CD4-positive, alpha-beta T cell (primary cell): ENCODE results near the gene OFD1. TPM values are rescaled to one million over a fixed set of nuclear protein-coding genes. Genes with fewer than 3 reads are reported as not detected.
A peak's percentile ranks its signal among the peaks of the same experiment; 100 is the strongest.

Experiments used
- ATAC-seq: fragments of 200-7000 bp; cut with Tn5 transposase; one replicate; pipeline ENCODE4 v1.10.0; 2022; ENCODE audit warnings: mild to moderate bottlenecking; ENCODE audit not compliant: poor library complexity
- CTCF ChIA-PET: fragments of 350-600 bp; sonication (Branson Sonifier 250); formaldehyde crosslinking; loops from one replicate; lab custom pipeline; 2021; ENCODE audit warnings: antibody characterized with exemption, inconsistent platforms; lab: Charles Lee
- POLR2A ChIA-PET: fragments of 350-600 bp; sonication (Branson Sonifier 250); formaldehyde crosslinking; loops from one replicate; lab custom pipeline; 2021; ENCODE audit warnings: antibody characterized with exemption, inconsistent platforms; lab: Charles Lee
- DNase-seq, 14 experiments: peaks; one replicate each; pipeline ENCODE4 v3.0.0-alpha.2; 2013 to 2020; ENCODE audit warnings: mixed read lengths in 2 of 14
- H3K27ac ChIP-seq, 2 donors: one replicate each; pipeline versions ENCODE4 v1.5.1 to v1.7.0; 2013; ENCODE audit warnings: low read length in 2 of 2, low read depth in 1 of 2, mild to moderate bottlenecking in 1 of 2
- H3K27me3 ChIP-seq, 2 experiments: 1 replicate in 1 of 2; 2 replicates in 1 of 2; pipeline versions ENCODE4 v1.6.1 to v1.7.0; 2013; ENCODE audit warnings: low read length in 2 of 2, control low read depth in 1 of 2, mild to moderate bottlenecking in 1 of 2, moderate library complexity in 1 of 2; ENCODE audit not compliant: insufficient read depth in 2 of 2, control insufficient read depth in 1 of 2
- H3K36me3 ChIP-seq: one replicate; pipeline ENCODE4 v1.6.1; 2013; ENCODE audit warnings: low read length, control low read depth; ENCODE audit not compliant: insufficient read depth
- H3K4me1 ChIP-seq: one replicate; pipeline ENCODE4 v1.6.1; 2013; ENCODE audit warnings: low read length, control low read depth; ENCODE audit not compliant: insufficient read depth
- H3K4me3 ChIP-seq: one replicate; pipeline ENCODE4 v1.5.1; 2013; ENCODE audit warnings: mild to moderate bottlenecking, low read length, moderate library complexity
- H3K9me3 ChIP-seq, 2 experiments: 1 replicate in 1 of 2; 2 replicates in 1 of 2; pipeline versions ENCODE4 v1.6.1 to v1.7.0; 2013; ENCODE audit warnings: low read length in 2 of 2, mild to moderate bottlenecking in 2 of 2, control low read depth in 1 of 2, moderate library complexity in 1 of 2; ENCODE audit not compliant: control insufficient read depth in 1 of 2, insufficient read depth in 1 of 2
- H3K27ac Mint-ChIP-seq: one replicate; pipeline ENCODE4 v1.8.0; 2020; ENCODE audit warnings: mixed read lengths
- H3K27me3 Mint-ChIP-seq: one replicate; pipeline ENCODE4 v1.8.0; 2021; ENCODE audit warnings: mixed read lengths
- H3K36me3 Mint-ChIP-seq: one replicate; pipeline ENCODE4 v1.8.0; 2021; ENCODE audit warnings: low read depth, mixed read lengths
- H3K4me1 Mint-ChIP-seq: one replicate; pipeline ENCODE4 v1.8.0; 2021; ENCODE audit warnings: low read depth, mixed read lengths
- H3K4me3 Mint-ChIP-seq: one replicate; pipeline ENCODE4 v1.8.0; 2020; ENCODE audit warnings: mild to moderate bottlenecking, mixed read lengths
- H3K9me3 Mint-ChIP-seq: one replicate; pipeline ENCODE4 v1.8.0; 2020; ENCODE audit warnings: mixed read lengths
- intact Hi-C, 2 experiments: fragments of 100-400 bp; cut with DNase I in 1 of 2; cut with micrococcal nuclease in 1 of 2; formaldehyde crosslinking; loops; one replicate each; pipeline versions ENCODE4 v1.15.1 to v1.9.0; 2023 to 2025; cut with DNase I, micrococcal nuclease
- polyA plus RNA-seq, 2 donors: library from polyadenylated mRNA; unstranded; fragments of 120-200 nt; gene quantifications; one replicate each; pipeline ENCODE4 v1.2.1, GENCODE V29; 2013
- total RNA-seq, 174 experiments: library from RNA in 2 of 174; stranded (reverse) in 2 of 174; gene quantifications; one replicate each; pipeline ENCODE4 v1.2.3 and lab custom pipeline; 2021 to 2026
- TF ChIP-seq, protein P1 (sequence below): fragments of 200-600 bp; IDR thresholded peaks from one replicate; pipeline ENCODE4 v1.8.0; 2022; ENCODE audit warnings: antibody characterized with exemption, mild to moderate bottlenecking

Gene OFD1, protein sequence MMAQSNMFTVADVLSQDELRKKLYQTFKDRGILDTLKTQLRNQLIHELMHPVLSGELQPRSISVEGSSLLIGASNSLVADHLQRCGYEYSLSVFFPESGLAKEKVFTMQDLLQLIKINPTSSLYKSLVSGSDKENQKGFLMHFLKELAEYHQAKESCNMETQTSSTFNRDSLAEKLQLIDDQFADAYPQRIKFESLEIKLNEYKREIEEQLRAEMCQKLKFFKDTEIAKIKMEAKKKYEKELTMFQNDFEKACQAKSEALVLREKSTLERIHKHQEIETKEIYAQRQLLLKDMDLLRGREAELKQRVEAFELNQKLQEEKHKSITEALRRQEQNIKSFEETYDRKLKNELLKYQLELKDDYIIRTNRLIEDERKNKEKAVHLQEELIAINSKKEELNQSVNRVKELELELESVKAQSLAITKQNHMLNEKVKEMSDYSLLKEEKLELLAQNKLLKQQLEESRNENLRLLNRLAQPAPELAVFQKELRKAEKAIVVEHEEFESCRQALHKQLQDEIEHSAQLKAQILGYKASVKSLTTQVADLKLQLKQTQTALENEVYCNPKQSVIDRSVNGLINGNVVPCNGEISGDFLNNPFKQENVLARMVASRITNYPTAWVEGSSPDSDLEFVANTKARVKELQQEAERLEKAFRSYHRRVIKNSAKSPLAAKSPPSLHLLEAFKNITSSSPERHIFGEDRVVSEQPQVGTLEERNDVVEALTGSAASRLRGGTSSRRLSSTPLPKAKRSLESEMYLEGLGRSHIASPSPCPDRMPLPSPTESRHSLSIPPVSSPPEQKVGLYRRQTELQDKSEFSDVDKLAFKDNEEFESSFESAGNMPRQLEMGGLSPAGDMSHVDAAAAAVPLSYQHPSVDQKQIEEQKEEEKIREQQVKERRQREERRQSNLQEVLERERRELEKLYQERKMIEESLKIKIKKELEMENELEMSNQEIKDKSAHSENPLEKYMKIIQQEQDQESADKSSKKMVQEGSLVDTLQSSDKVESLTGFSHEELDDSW
- total RNA-seq: 10 to 100 TPM; 59.1 to 60.0 TPM
- 52.2 TPM for polyA plus RNA-seq (2013, experiment 1 of 2)
- polyA plus RNA-seq (2013, experiment 2 of 2): 49.7 TPM
- 41.3 to 321 (median 208) reads per million in 172 experiments for total RNA-seq (lab: John Stamatoyannopoulos, UW)

DNA sequence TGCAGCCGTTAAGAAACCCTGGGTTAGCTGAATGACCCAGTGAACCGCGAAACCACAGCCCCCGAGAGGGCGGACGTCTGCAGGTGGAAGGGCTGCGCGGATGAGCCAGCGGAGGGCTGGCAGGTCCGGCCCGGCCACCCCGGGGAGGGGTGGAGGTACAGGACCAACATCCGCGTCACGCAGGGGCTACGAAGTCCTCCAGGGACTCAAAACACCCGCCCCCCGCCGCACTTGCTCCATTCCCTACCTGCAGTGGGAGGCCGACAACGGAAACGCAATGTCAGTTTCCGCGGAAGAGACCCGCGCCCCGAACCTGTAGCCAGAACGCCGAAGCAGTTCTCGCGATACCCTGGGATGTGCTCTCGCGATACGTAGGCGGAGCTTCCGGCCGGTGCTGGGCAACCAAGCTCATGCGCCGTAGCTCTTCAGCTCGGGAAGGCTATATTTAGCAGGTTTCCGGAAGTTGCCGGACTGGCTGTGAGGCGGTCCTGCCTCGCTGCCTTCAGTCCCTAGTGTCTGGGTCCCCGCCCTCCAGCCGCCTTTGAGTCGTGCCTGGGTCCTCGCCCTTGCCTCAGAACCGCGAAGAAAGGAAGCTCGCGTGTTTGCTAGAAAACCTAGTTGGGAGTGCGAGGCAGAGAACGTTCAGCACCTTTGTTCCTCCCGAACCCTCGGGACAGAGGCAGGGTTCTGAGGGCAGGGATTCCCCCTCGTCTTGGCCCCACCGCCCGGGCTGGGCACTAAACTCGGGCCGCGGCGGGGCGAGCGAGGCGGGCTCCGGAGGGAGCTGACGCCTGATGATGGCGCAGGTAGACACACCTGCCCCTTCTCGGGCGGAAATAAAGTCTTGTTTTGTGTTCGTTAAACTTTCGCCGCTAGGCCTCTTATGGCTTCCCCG lies at the start of gene OFD1, which contains the start of gene TRAPPC2:
TSS of gene OFD1 (plus strand) at position 471 of the 895 bp plus-strand sequence. CDS start at position 795, 324 bp downstream.
TSS of gene TRAPPC2 (minus strand) at position 343 of the 895 bp plus-strand sequence. CDS start 14,657 bp downstream, outside the sequence.
- no peaks in the 10 kb centered on the region for H3K27me3 ChIP-seq
- Mint-ChIP-seq H3K27ac (peak within 1 kb of the TSS; percentile 100), H3K4me3 (peak within 1 kb of the TSS; percentile 99), H3K36me3 (peaks cover 62% of the 10 kb centered on the region), H3K27me3 (no peaks in the 10 kb centered on the region), H3K4me1 (peaks cover 56% of the 10 kb centered on the region), H3K9me3 (no peaks in the 10 kb centered on the region)
- no peaks in the 10 kb centered on the region for H3K9me3 ChIP-seq
- H3K27ac ChIP-seq: peak within 1 kb of the TSS; percentile 96 to 99
- peak; percentile 86 for ATAC-seq
- DNase-seq: peak; percentile 81 to 95 (median 87)
- intact Hi-C loops: loop anchor here (5.0 to 10.0 kb wide), 4 partner anchors 37 to 1600 kb away; partner anchors contain the start of genes PIGA (in 1 of the 2) and TCEANC (in 1 of the 2)
- TF ChIP-seq, protein P1, sequence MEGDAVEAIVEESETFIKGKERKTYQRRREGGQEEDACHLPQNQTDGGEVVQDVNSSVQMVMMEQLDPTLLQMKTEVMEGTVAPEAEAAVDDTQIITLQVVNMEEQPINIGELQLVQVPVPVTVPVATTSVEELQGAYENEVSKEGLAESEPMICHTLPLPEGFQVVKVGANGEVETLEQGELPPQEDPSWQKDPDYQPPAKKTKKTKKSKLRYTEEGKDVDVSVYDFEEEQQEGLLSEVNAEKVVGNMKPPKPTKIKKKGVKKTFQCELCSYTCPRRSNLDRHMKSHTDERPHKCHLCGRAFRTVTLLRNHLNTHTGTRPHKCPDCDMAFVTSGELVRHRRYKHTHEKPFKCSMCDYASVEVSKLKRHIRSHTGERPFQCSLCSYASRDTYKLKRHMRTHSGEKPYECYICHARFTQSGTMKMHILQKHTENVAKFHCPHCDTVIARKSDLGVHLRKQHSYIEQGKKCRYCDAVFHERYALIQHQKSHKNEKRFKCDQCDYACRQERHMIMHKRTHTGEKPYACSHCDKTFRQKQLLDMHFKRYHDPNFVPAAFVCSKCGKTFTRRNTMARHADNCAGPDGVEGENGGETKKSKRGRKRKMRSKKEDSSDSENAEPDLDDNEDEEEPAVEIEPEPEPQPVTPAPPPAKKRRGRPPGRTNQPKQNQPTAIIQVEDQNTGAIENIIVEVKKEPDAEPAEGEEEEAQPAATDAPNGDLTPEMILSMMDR: no peak
- peaks cover 19% of the 10 kb centered on the region for H3K4me1 ChIP-seq
- POLR2A ChIA-PET: interaction anchor here (0.8 to 6.4 kb wide), 27 partner anchors 8 to 1600 kb away, joined by 3 to 105 read pairs (median 7); partner anchors contain the start of genes GEMIN8, RAB9A, TCEANC and TMSB4X
- CTCF ChIA-PET: interaction anchor here (0.5 to 1.9 kb wide), 8 partner anchors 10 to 788 kb away, joined by 3 to 5 read pairs (median 4); partner anchors contain the start of gene RAB9A
- peak within 1 kb of the TSS; percentile 92 for H3K4me3 ChIP-seq
- peaks cover 14% of the 10 kb centered on the region for H3K36me3 ChIP-seq

DNA sequence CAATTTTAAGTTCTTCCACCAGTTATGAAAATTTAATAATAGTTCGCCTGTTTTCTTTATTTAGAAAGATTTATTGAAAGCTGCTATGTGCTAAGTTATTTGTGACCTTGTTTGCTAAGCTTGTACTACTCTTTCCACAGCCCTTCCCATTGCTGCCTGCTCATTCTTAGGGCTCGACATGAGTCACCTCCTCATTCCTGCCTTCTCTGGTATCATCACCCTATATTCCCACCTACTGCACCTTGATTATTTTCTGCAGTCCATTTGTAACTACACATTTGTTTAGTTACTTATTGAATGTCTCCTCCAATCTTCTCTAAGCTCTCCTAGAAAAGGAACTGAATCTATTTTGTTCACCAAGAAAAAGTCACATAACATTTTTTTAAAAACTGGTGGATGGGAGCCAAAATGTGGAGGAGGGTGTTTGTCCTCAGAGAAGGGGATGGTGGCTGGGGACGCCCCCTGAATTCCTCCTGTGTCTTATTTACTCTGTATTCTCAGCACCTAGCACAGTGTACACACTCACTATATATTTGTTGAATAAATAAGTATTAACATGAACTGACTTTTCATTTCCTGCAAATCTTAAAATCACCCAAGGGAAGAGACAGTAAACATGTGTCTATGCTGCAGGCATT lies 49.3 kb upstream of the OFD1 start:
- ChIA-PET POLR2A (no interaction called here), CTCF (interaction anchor here (1.3 kb wide), 1 partner anchor 16 kb away, joined by 5 read pairs; no protein-coding TSS in a partner anchor)
- Mint-ChIP-seq H3K27me3 (no peaks in the 10 kb centered on the region), H3K36me3 (peaks cover 7% of the 10 kb centered on the region), H3K4me1 (peaks cover 26% of the 10 kb centered on the region), H3K4me3 (no peak overlapping the region), H3K9me3 (no peaks in the 10 kb centered on the region), H3K27ac (no peak overlapping the region)
- Histone ChIP-seq H3K27ac (no peak overlapping the region), H3K9me3 (no peaks in the 10 kb centered on the region), H3K4me1 (peaks cover 6% of the 10 kb centered on the region), H3K27me3 (no peaks in the 10 kb centered on the region), H3K4me3 (no peak overlapping the region), H3K36me3 (no peaks in the 10 kb centered on the region)
- ATAC-seq (no peak), DNase-seq (no peak)
- TF ChIP-seq, protein P1: no peak
- intact Hi-C loops: no loop called here
